Esophagus muscularis mucosa (tissue), 3 donors: ENCODE data around the gene LCN15.
"Not testable (repeated sequence)": the region's sequence is repeated elsewhere in the genome, so short reads cannot be mapped to it uniquely, and the experiment has no call there.

ENCODE experiments used
- POLR2AphosphoS5 ChIP-seq, 2 donors: sonication (generic); formaldehyde crosslinking; IDR thresholded peaks; one replicate each; pipeline ENCODE4 v1.6.1; 2017; ENCODE audit warnings: antibody characterized with exemption in 2 of 2
- TF ChIP-seq, protein P1 (sequence below), 3 experiments: fragments of 200-600 bp in 2 of 3; fragments of 450-650 bp in 1 of 3; sonication (generic) in 2 of 3; IDR thresholded peaks; one replicate each; pipeline ENCODE4 v1.5.1; 2017 to 2019; ENCODE audit warnings: antibody characterized with exemption in 3 of 3, mild to moderate bottlenecking in 2 of 3, moderate library complexity in 1 of 3

DNA sequence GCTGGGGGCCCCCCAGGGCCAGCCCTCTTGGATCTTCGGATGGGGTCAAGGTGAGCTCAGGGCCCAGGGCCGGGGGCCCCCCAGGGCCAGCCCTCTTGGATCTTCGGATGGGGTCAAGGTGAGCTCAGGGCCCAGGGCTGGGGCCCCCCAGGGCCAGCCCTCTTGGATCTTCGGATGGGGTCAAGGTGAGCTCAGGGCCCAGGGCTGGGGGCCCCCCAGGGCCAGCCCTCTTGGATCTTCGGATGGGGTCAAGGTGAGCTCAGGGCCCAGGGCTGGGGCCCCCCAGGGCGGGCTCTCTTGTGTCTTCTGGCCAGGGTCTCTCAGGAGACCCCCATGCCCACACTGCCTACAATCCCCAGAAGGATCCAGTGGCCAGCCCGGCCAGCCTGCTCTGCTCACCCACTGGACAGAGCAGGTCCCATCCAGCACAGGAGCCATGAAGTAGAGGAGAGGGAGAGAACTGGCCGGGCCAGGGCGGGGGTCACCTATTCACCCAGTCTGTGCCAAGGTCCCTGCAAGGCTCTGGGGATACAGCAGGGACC is 38.8 kb upstream of the LCN15 start:
- TF ChIP-seq, protein P1, sequence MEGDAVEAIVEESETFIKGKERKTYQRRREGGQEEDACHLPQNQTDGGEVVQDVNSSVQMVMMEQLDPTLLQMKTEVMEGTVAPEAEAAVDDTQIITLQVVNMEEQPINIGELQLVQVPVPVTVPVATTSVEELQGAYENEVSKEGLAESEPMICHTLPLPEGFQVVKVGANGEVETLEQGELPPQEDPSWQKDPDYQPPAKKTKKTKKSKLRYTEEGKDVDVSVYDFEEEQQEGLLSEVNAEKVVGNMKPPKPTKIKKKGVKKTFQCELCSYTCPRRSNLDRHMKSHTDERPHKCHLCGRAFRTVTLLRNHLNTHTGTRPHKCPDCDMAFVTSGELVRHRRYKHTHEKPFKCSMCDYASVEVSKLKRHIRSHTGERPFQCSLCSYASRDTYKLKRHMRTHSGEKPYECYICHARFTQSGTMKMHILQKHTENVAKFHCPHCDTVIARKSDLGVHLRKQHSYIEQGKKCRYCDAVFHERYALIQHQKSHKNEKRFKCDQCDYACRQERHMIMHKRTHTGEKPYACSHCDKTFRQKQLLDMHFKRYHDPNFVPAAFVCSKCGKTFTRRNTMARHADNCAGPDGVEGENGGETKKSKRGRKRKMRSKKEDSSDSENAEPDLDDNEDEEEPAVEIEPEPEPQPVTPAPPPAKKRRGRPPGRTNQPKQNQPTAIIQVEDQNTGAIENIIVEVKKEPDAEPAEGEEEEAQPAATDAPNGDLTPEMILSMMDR (IDR thresholded peaks at IDR 0.05) = not testable (repeated sequence)
- not testable (repeated sequence) for TF ChIP-seq POLR2AphosphoS5 (IDR thresholded peaks at IDR 0.05)
